DOHH2 (cell line): ENCODE results near the gene MGAT4B.

ENCODE experiments used
- EZH2phosphoT487 ChIP-seq: fragments of 200-600 bp; sonication (generic); IDR thresholded peaks from 2 replicates; pipeline ENCODE4 v1.6.1; 2017; ENCODE audit warnings: borderline replicate concordance, mild to moderate bottlenecking, antibody characterized with exemption, low read length, moderate library complexity, mixed read lengths
- TF ChIP-seq, protein P1 (sequence below): fragments of 200-600 bp; sonication (generic); IDR thresholded peaks from one replicate; pipeline ENCODE4 v1.5.1; 2014; ENCODE audit warnings: antibody characterized with exemption, mild to moderate bottlenecking, low read depth, low read length; ENCODE audit not compliant: poor library complexity, severe bottlenecking

DNA sequence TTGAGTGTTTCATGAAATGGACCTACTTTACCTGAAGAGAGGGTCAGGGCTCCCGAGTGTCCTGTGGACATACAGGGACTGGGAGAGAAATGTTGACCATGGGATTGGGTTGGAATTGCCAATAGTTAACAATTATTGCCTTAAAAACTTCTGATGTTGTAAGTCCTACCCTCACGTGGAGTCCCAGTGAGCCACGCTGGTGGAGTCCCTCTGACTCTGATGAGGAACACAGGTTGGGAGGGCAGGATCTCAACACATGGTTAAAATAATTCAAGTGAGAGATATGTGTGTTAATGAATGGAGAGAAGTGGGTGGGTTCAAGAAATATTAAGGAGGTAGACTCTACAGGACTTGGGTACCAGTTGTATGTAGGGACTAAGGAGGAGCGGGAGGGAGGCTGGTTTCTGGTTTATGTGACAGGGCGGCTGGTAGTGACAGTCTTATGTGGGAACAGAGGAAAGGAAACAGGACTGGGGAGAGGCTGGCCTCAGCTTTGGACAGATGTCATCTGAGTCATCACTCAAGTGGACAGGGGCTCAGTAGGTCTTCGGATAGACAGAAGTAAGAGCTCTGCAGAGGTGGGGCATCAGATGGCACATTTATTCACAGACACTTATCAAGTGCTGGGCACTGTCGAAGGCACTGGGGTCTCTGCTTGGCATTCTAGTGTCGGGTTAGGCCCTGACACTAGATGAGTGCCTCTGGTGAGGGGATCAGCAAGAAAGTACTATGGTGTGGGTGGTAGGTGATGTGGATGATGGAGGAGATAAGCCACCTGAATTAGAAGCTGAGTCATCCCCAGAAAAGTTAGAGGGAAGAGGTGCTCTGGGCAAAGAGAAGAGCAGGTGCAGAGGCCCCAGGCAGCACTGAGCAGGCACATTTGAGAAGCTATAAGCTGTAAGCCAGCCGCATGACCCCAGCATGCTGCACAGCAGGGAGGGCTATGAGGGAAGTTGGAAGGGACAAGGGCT lies 46.8 kb downstream of the MGAT4B start:
- TF ChIP-seq, protein P1, sequence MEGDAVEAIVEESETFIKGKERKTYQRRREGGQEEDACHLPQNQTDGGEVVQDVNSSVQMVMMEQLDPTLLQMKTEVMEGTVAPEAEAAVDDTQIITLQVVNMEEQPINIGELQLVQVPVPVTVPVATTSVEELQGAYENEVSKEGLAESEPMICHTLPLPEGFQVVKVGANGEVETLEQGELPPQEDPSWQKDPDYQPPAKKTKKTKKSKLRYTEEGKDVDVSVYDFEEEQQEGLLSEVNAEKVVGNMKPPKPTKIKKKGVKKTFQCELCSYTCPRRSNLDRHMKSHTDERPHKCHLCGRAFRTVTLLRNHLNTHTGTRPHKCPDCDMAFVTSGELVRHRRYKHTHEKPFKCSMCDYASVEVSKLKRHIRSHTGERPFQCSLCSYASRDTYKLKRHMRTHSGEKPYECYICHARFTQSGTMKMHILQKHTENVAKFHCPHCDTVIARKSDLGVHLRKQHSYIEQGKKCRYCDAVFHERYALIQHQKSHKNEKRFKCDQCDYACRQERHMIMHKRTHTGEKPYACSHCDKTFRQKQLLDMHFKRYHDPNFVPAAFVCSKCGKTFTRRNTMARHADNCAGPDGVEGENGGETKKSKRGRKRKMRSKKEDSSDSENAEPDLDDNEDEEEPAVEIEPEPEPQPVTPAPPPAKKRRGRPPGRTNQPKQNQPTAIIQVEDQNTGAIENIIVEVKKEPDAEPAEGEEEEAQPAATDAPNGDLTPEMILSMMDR = no peak
- TF ChIP-seq EZH2phosphoT487 = no peak
